Central memory CD8-positive, alpha-beta T cell (primary cell): ENCODE results near the gene AMMECR1.
"Not testable (repeated sequence)": the region's sequence is repeated elsewhere in the genome, so short reads cannot be mapped to it uniquely, and the experiment has no call there.

Experiments used
- ATAC-seq: fragments of 150-1000 bp; cut with Tn5 transposase; replicated peaks from 2 replicates; pipeline ENCODE4 v1.10.0; 2022; ENCODE audit warnings: mild to moderate bottlenecking, moderate FRiP score, moderate number of reproducible peaks; ENCODE audit not compliant: poor library complexity, severe bottlenecking; ENCODE audit errors: extremely low read depth
- DNase-seq, 2 donors: peaks; one replicate each; pipeline ENCODE4 v3.0.0; 2021; ENCODE audit warnings: low spot score in 2 of 2
- H3K27ac Mint-ChIP-seq: one replicate; pipeline ENCODE4 v1.8.0; 2022; ENCODE audit warnings: low read depth, mild to moderate bottlenecking, moderate library complexity, mixed read lengths
- H3K27me3 Mint-ChIP-seq: one replicate; pipeline ENCODE4 v1.8.0; 2022; ENCODE audit warnings: mixed read lengths
- H3K36me3 Mint-ChIP-seq: one replicate; pipeline ENCODE4 v1.8.0; 2022; ENCODE audit warnings: mild to moderate bottlenecking, moderate library complexity, mixed read lengths; ENCODE audit not compliant: insufficient read depth
- H3K4me1 Mint-ChIP-seq: one replicate; pipeline ENCODE4 v1.8.0; 2022; ENCODE audit warnings: mixed read lengths
- H3K4me3 Mint-ChIP-seq: one replicate; pipeline ENCODE4 v1.8.0; 2022; ENCODE audit warnings: mild to moderate bottlenecking, moderate library complexity, mixed read lengths
- H3K9me3 Mint-ChIP-seq: one replicate; pipeline ENCODE4 v1.8.0; 2022; ENCODE audit warnings: mixed read lengths

The AMMECR1 gene

GRCh38 chrX:110163488-110163887, 154.4 kb downstream of the AMMECR1 start:
- H3K4me3 Mint-ChIP-seq = no peak overlapping the region
- H3K36me3 Mint-ChIP-seq = no peaks in the 10 kb centered on the region
- no peaks in the 10 kb centered on the region for H3K9me3 Mint-ChIP-seq
- H3K4me1 Mint-ChIP-seq = peaks cover 9% of the 10 kb centered on the region
- DNase-seq (no peak), ATAC-seq (no peak)
- H3K27me3 Mint-ChIP-seq = no peaks in the 10 kb centered on the region
- H3K27ac Mint-ChIP-seq = no peak overlapping the region

- no peaks in the 10 kb centered on the region for H3K9me3 Mint-ChIP-seq
- no peaks in the 10 kb centered on the region for H3K27me3 Mint-ChIP-seq
- H3K27ac Mint-ChIP-seq = no peak overlapping the region
- no peak overlapping the region for H3K4me3 Mint-ChIP-seq
- H3K36me3 Mint-ChIP-seq = peaks cover 2% of the 10 kb centered on the region
- ATAC-seq = no peak
- DNase-seq = no peak
- H3K4me1 Mint-ChIP-seq = peaks cover 9% of the 10 kb centered on the region
Observed at GRCh38 chrX:110162867-110163266, 155.0 kb downstream of the AMMECR1 start.

GRCh38 chrX:110162131-110162530, 155.8 kb downstream of the AMMECR1 start:
- DNase-seq (no peak), ATAC-seq (no peak)
- Mint-ChIP-seq H3K27me3 (no peaks in the 10 kb centered on the region), H3K27ac (no peak overlapping the region), H3K4me3 (no peak overlapping the region), H3K4me1 (peaks cover 9% of the 10 kb centered on the region), H3K9me3 (no peaks in the 10 kb centered on the region), H3K36me3 (peaks cover 2% of the 10 kb centered on the region)

GRCh38 chrX:110161361-110161686, 156.6 kb downstream of the AMMECR1 start:
- DNase-seq (no peak), ATAC-seq (no peak)
- Mint-ChIP-seq H3K27me3 (no peaks in the 10 kb centered on the region), H3K27ac (no peak overlapping the region), H3K36me3 (peaks cover 2% of the 10 kb centered on the region), H3K9me3 (no peaks in the 10 kb centered on the region), H3K4me3 (no peak overlapping the region), H3K4me1 (peaks cover 9% of the 10 kb centered on the region)

GRCh38 chrX:110159865-110160264, 158.0 kb downstream of the AMMECR1 start:
- Mint-ChIP-seq H3K27me3 (no peaks in the 10 kb centered on the region), H3K4me1 (peaks cover 9% of the 10 kb centered on the region), H3K4me3 (no peak overlapping the region), H3K9me3 (no peaks in the 10 kb centered on the region), H3K36me3 (peaks cover 2% of the 10 kb centered on the region), H3K27ac (no peak overlapping the region)
- DNase-seq = no peak
- no peak for ATAC-seq

- no peak for DNase-seq
- peaks cover 2% of the 10 kb centered on the region for H3K36me3 Mint-ChIP-seq
- H3K4me1 Mint-ChIP-seq = peaks cover 9% of the 10 kb centered on the region
- no peak for ATAC-seq
- no peaks in the 10 kb centered on the region for H3K9me3 Mint-ChIP-seq
- no peaks in the 10 kb centered on the region for H3K27me3 Mint-ChIP-seq
- peak overlapping the region; percentile 80 for H3K27ac Mint-ChIP-seq
- no peak overlapping the region for H3K4me3 Mint-ChIP-seq
Observed at GRCh38 chrX:110159235-110159634, 158.7 kb downstream of the AMMECR1 start.

GRCh38 chrX:110157444-110157843, 160.4 kb downstream of the AMMECR1 start:
- DNase-seq = no peak
- no peak overlapping the region for H3K4me3 Mint-ChIP-seq
- H3K4me1 Mint-ChIP-seq = peaks cover 9% of the 10 kb centered on the region
- peaks cover 2% of the 10 kb centered on the region for H3K36me3 Mint-ChIP-seq
- H3K27me3 Mint-ChIP-seq = no peaks in the 10 kb centered on the region
- no peak for ATAC-seq
- peak overlapping the region; percentile 1 for H3K27ac Mint-ChIP-seq
- H3K9me3 Mint-ChIP-seq = no peaks in the 10 kb centered on the region

- no peak for DNase-seq
- Mint-ChIP-seq H3K4me1 (peaks cover 9% of the 10 kb centered on the region), H3K27ac (no peak overlapping the region)
Observed at GRCh38 chrX:110156167-110156754, 161.6 kb downstream of the AMMECR1 start.

GRCh38 chrX:110155759-110156158, 162.1 kb downstream of the AMMECR1 start:
- Mint-ChIP-seq H3K4me3 (no peak overlapping the region), H3K9me3 (no peaks in the 10 kb centered on the region), H3K4me1 (peaks cover 9% of the 10 kb centered on the region), H3K27me3 (no peaks in the 10 kb centered on the region), H3K27ac (no peak overlapping the region), H3K36me3 (peaks cover 2% of the 10 kb centered on the region)
- no peak for ATAC-seq
- no peak for DNase-seq

More at GRCh38 chrX:110156167-110156754, 161.6 kb downstream of the AMMECR1 start:
- Mint-ChIP-seq H3K36me3 (peaks cover 2% of the 10 kb centered on the region), H3K27me3 (no peaks in the 10 kb centered on the region), H3K9me3 (no peaks in the 10 kb centered on the region), H3K4me3 (no peak overlapping the region)
- no peak for ATAC-seq

- H3K27me3 Mint-ChIP-seq, ATAC-seq: not testable (repeated sequence)
Observed at GRCh38 chrX:110154328-110154727, 163.6 kb downstream of the AMMECR1 start.

GRCh38 chrX:110153896-110154295, 164.0 kb downstream of the AMMECR1 start:
- no peaks in the 10 kb centered on the region for H3K27me3 Mint-ChIP-seq
- DNase-seq (no peak), ATAC-seq (no peak)
- no peaks in the 10 kb centered on the region for H3K9me3 Mint-ChIP-seq
- peaks cover 1% of the 10 kb centered on the region for H3K4me1 Mint-ChIP-seq
- H3K4me3 Mint-ChIP-seq = no peak overlapping the region
- no peak overlapping the region for H3K27ac Mint-ChIP-seq
- peaks cover 4% of the 10 kb centered on the region for H3K36me3 Mint-ChIP-seq

More at GRCh38 chrX:110154328-110154727, 163.6 kb downstream of the AMMECR1 start:
- not testable (repeated sequence) for H3K4me1 Mint-ChIP-seq, DNase-seq, H3K27ac Mint-ChIP-seq, H3K4me3 Mint-ChIP-seq, H3K9me3 Mint-ChIP-seq, H3K36me3 Mint-ChIP-seq

- ATAC-seq (no peak), DNase-seq (no peak)
- peaks cover 6% of the 10 kb centered on the region for H3K36me3 Mint-ChIP-seq
- H3K27me3 Mint-ChIP-seq = no peaks in the 10 kb centered on the region
- no peak overlapping the region for H3K4me3 Mint-ChIP-seq
- H3K27ac Mint-ChIP-seq = no peak overlapping the region
- H3K4me1 Mint-ChIP-seq = no peaks in the 10 kb centered on the region
- H3K9me3 Mint-ChIP-seq = no peaks in the 10 kb centered on the region
Observed at GRCh38 chrX:110153244-110153643, 164.6 kb downstream of the AMMECR1 start.

GRCh38 chrX:110146521-110146920, 171.4 kb downstream of the AMMECR1 start:
- Mint-ChIP-seq H3K27ac (no peak overlapping the region), H3K36me3 (peaks cover 8% of the 10 kb centered on the region), H3K9me3 (no peaks in the 10 kb centered on the region), H3K27me3 (no peaks in the 10 kb centered on the region), H3K4me1 (peaks cover 10% of the 10 kb centered on the region), H3K4me3 (no peak overlapping the region)
- DNase-seq = no peak
- ATAC-seq = peak; percentile 58
